H1 (cell line): ENCODE data around the gene CXCR3. TPM values are rescaled to one million over a fixed set of nuclear protein-coding genes. Genes with fewer than 3 reads are reported as not detected.

Experiments
- SIRT6 ChIP-seq: IDR thresholded peaks from one replicate; pipeline ENCODE4 v1.7.1; 2012; ENCODE audit warnings: low read length, inconsistent platforms
- polyA plus RNA-seq, 7 experiments: library from polyadenylated mRNA; depleted of rRNA in 3 of 7; stranded (reverse) in 5 of 7; unstranded in 2 of 7; fragments of >200 nt in 5 of 7; fragments of 200-250 nt in 2 of 7; gene quantifications; 1 replicate in 5 of 7; 2 replicates in 1 of 7; 4 replicates in 1 of 7; pipeline versions ENCODE4 v1.2.1 to v1.2.3, GENCODE V29; 2011 to 2013; ENCODE audit warnings: missing spikeins in 2 of 7, mixed read lengths in 2 of 7
- total RNA-seq: library from RNA; stranded (reverse); fragmentation: NEBNext Ultra II Directional; extraction: Animal tissue kit (Norgen Biotek cat#: 25700); gene quantifications from 2 replicates; pipeline ENCODE4 v1.2.1, GENCODE V29; 2021

CXCR3 gene
- total and polyA plus RNA-seq, 2 of the 8 experiments (the other 6 are each of a cell fraction or from before 2014, with no cell fraction given), result not detected

- no peak for TF ChIP-seq SIRT6
Measured at GRCh38 chrX:71577682-71578081, 40.6 kb downstream of the CXCR3 start (continued).
